K562 (cell line): ENCODE data around the gene ARMC9. TPM values are rescaled to one million over a fixed set of nuclear protein-coding genes. Genes with fewer than 3 reads are reported as not detected.

Source experiments
- ATAC-seq: fragments of 200-7000 bp; cut with Tn5 transposase; 3 replicates; pipeline ENCODE4 v1.9.1; 2020; ENCODE audit warnings: moderate library complexity
- BruUV-seq: library from RNA; stranded (reverse); fragments of 400-500 nt; replicated peaks from 2 replicates; lab custom pipeline; 2021; lab: Mats Ljungman, UMichigan
- CTCF ChIA-PET: fragments of 300-600 bp; formaldehyde crosslinking; extraction: SDS; loops from one replicate; lab custom pipeline; 2021; ENCODE audit warnings: low intra/inter-chr PET ratio; lab: Yijun Ruan, JAX
- POLR2A ChIA-PET: fragments of 300-600, 350-650 bp; sonication (Branson Sonifier 250); formaldehyde crosslinking; extraction: SDS; loops from one replicate; lab custom pipeline; 2021; ENCODE audit warnings: antibody characterized with exemption, inconsistent platforms; lab: Yijun Ruan, JAX
- DNase-seq, 4 experiments: peaks; one replicate each; pipeline versions ENCODE4 v3.0.0 to v3.0.0-alpha.2; 2011 to 2018; ENCODE audit warnings: low spot score in 3 of 4, mixed read lengths in 3 of 4; ENCODE audit errors: extremely low read depth in 1 of 4
- FAIRE-seq: peaks from 2 replicates; lab custom pipeline; 2011; peaks lifted over from hg19 to GRCh38; lab: Jason Lieb, UNC
- H2AFZ ChIP-seq: 2 replicates; pipeline ENCODE4 v1.6.0; 2011; ENCODE audit warnings: low read depth, low read length, control low read depth, inconsistent platforms
- H3K27ac ChIP-seq: fragments of 200-600 bp; 3 replicates; pipeline ENCODE4 v1.8.0; 2011; ENCODE audit warnings: low read depth, mild to moderate bottlenecking, control low read depth, inconsistent platforms, low read length, moderate library complexity, mixed read lengths; ENCODE audit errors: extremely low read depth
- H3K27me3 ChIP-seq, 2 experiments: fragments of 300-600 bp in 1 of 2; 2 replicates in 1 of 2; 3 replicates in 1 of 2; pipeline versions ENCODE4 v1.6.0 to v1.8.0; 2011; ENCODE audit warnings: inconsistent platforms in 2 of 2, low read length in 2 of 2, mild to moderate bottlenecking in 1 of 2, mixed read lengths in 1 of 2, moderate library complexity in 1 of 2; ENCODE audit not compliant: control insufficient read depth in 2 of 2, insufficient read depth in 2 of 2
- H3K36me3 ChIP-seq: fragments of 300-600 bp; 3 replicates; pipeline ENCODE4 v1.8.0; 2011; ENCODE audit warnings: mild to moderate bottlenecking, low read length, inconsistent platforms; ENCODE audit not compliant: control insufficient read depth, insufficient read depth
- H3K4me1 ChIP-seq, 2 experiments: fragments of 200-600 bp in 1 of 2; replicated peaks in 1 of 2; 2 replicates in 1 of 2; 3 replicates in 1 of 2; pipeline versions ENCODE4 v1.5.1 to v1.8.0; 2011; ENCODE audit warnings: inconsistent platforms in 2 of 2, low read length in 2 of 2, mild to moderate bottlenecking in 1 of 2, mixed read lengths in 1 of 2, moderate library complexity in 1 of 2; ENCODE audit not compliant: control insufficient read depth in 2 of 2, insufficient read depth in 2 of 2
- H3K4me2 ChIP-seq: 2 replicates; pipeline ENCODE4 v1.6.1; 2011; ENCODE audit warnings: low read length, control low read depth, inconsistent platforms, mixed read lengths; ENCODE audit not compliant: insufficient read depth
- H3K4me3 ChIP-seq: fragments of 200-600 bp; sonication (generic), shearing (Covaris generic); 2 replicates; pipeline ENCODE4 v1.5.1; 2016; ENCODE audit warnings: control low read depth, inconsistent platforms
- H3K79me2 ChIP-seq: fragments of 200-600 bp; 3 replicates; pipeline ENCODE4 v1.8.0; 2011; ENCODE audit warnings: low read length, inconsistent platforms; ENCODE audit not compliant: control insufficient read depth, insufficient read depth
- H3K9ac ChIP-seq, 2 experiments: 2 replicates each; pipeline versions ENCODE4 v1.6.0 to v1.6.1; 2011; ENCODE audit warnings: low read depth in 2 of 2, low read length in 2 of 2, control low read depth in 1 of 2, inconsistent platforms in 1 of 2, mild to moderate bottlenecking in 1 of 2, mixed read lengths in 1 of 2; ENCODE audit not compliant: insufficient read depth in 1 of 2
- H3K9me1 ChIP-seq: one replicate; pipeline ENCODE4 v1.6.0; 2011; ENCODE audit warnings: inconsistent platforms, mild to moderate bottlenecking, low read length, moderate library complexity; ENCODE audit not compliant: control insufficient read depth, insufficient read depth
- H3K9me3 ChIP-seq: replicated peaks from 2 replicates; pipeline ENCODE4 v1.5.1; 2011; ENCODE audit warnings: low read depth, low read length, inconsistent platforms; ENCODE audit not compliant: control insufficient read depth, insufficient read depth
- H4K20me1 ChIP-seq: replicated peaks from 2 replicates; pipeline ENCODE4 v1.6.1; 2011; ENCODE audit warnings: low read length, inconsistent platforms, mixed read lengths; ENCODE audit not compliant: control insufficient read depth, insufficient read depth
- FOSL1 ChIP-seq: fragments of 200-800 bp; sonication (Bioruptor generic); conservative IDR thresholded peaks from 2 replicates; pipeline ENCODE4 v1.6.1; 2016; ENCODE audit warnings: missing genetic modification characterization, missing compliant biosample characterization
- HMGXB4 ChIP-seq: sonication (generic); formaldehyde crosslinking; IDR thresholded peaks from 2 replicates; pipeline ENCODE4 v1.8.1; 2023; ENCODE audit warnings: mild to moderate bottlenecking, missing genetic modification reagents
- JUN ChIP-seq, 2 experiments: sonication (generic) in 1 of 2; formaldehyde crosslinking in 1 of 2; IDR thresholded peaks; 2 replicates each; pipeline versions ENCODE4 v1.6.1 to v1.8.0; 2012 to 2022; ENCODE audit warnings: borderline replicate concordance in 2 of 2, mild to moderate bottlenecking in 2 of 2, improper control_type of control experiment in 1 of 2, low read depth in 1 of 2, low read length in 1 of 2, missing genetic modification reagents in 1 of 2
- JUND ChIP-seq, 2 experiments: IDR thresholded peaks; 2 replicates in 1 of 2; 3 replicates in 1 of 2; pipeline ENCODE4 v1.6.1; 2011; ENCODE audit warnings: borderline replicate concordance in 2 of 2, low read depth in 2 of 2, low read length in 2 of 2, improper control_type of control experiment in 1 of 2, missing biosample characterization in 1 of 2, missing genetic modification characterization in 1 of 2, missing genetic modification reagents in 1 of 2
- KLF13 ChIP-seq: fragments of 450-650 bp; IDR thresholded peaks from 2 replicates; pipeline ENCODE4 v1.6.1; 2016; ENCODE audit warnings: missing genetic modification characterization, low read depth, mild to moderate bottlenecking, missing compliant biosample characterization, moderate library complexity, borderline replicate concordance
- SPI1 ChIP-seq: IDR thresholded peaks from 2 replicates; pipeline ENCODE4 v1.6.1; 2011; ENCODE audit warnings: low read depth, low read length, control low read depth, borderline replicate concordance
- SREBF2 ChIP-seq: sonication (generic); formaldehyde crosslinking; IDR thresholded peaks from 2 replicates; pipeline ENCODE4 v1.4.0; 2020; ENCODE audit warnings: mild to moderate bottlenecking, missing genetic modification reagents
- TBP ChIP-seq: optimal IDR thresholded peaks from 2 replicates; pipeline ENCODE3; 2011; ENCODE audit warnings: low read depth, low read length, improper control_type of control experiment
- YY1 ChIP-seq, 3 experiments: IDR thresholded peaks; 2 replicates each; pipeline ENCODE4 v1.6.1; 2011; ENCODE audit warnings: low read length in 2 of 3, mild to moderate bottlenecking in 2 of 3, moderate library complexity in 2 of 3, borderline replicate concordance in 1 of 3, control low read depth in 1 of 3, low read depth in 1 of 3; ENCODE audit not compliant: insufficient read depth in 3 of 3, insufficient replicate concordance in 2 of 3, control insufficient read depth in 1 of 3, insufficient read length in 1 of 3; ENCODE audit errors: extremely low read depth in 1 of 3
- ZFP30 ChIP-seq: fragments of 250-450 bp; sonication (Bioruptor Pico); IDR thresholded peaks from 2 replicates; pipeline ENCODE4 v1.8.0; 2022; ENCODE audit warnings: moderate library complexity, mild to moderate bottlenecking, inconsistent platforms, borderline replicate concordance
- ZNF316 ChIP-seq: fragments of 450-650 bp; IDR thresholded peaks from 2 replicates; pipeline ENCODE4 v1.6.1; 2016
- WGBS: fragments of 100-300 bp; shearing (Covaris generic); methylation state at CpG from one replicate; pipeline ENCODE4 v1.1.6; 2016; ENCODE audit warnings: low coverage, mixed read lengths; ENCODE audit not compliant: insufficient coverage; ENCODE audit errors: missing lambda C conversion rate; 5-methylcytosine and 5-hydroxymethylcytosine counted together
- in situ Hi-C: fragments of 300-500 bp; cut with MboI; formaldehyde crosslinking; loops from 4 replicates; pipeline ENCODE4 v1.15.0; 2018; ENCODE audit warnings: inconsistent platforms, mixed read lengths
- intact Hi-C: fragments of 100-400 bp; cut with micrococcal nuclease; formaldehyde crosslinking; loops from 2 replicates; pipeline ENCODE4 v1.14.2; 2022
- polyA plus RNA-seq, 8 experiments: library from polyadenylated mRNA; depleted of rRNA in 4 of 8; stranded (reverse) in 5 of 8; unstranded in 3 of 8; fragments of >200 nt; fragmentation: Nextera tagmentation in 2 of 8; fragmentation: Illumina TruSeq in 1 of 8; extraction: Ambion mirVana in 2 of 8; extraction: Trizol in 1 of 8; gene quantifications; 2 replicates each; pipeline versions ENCODE4 v1.2.1 to v1.2.3, GENCODE V29; 2011 to 2014; ENCODE audit warnings: inconsistent platforms in 1 of 8, missing spikeins in 1 of 8
- total RNA-seq, 7 experiments: library from RNA; depleted of rRNA in 6 of 7; stranded (reverse); fragments of >200 nt in 6 of 7; fragmentation: Illumina TruSeq in 2 of 7; extraction: Trizol in 2 of 7; gene quantifications; 2 replicates each; pipeline versions ENCODE4 v1.2.1 to v1.2.3, GENCODE V29; 2011 to 2021; ENCODE audit warnings: low replicate concordance in 1 of 7
- TF ChIP-seq, protein P1 (sequence below), 2 experiments: fragments of 450-650 bp in 1 of 2; sonication (generic) in 1 of 2; formaldehyde crosslinking in 1 of 2; IDR thresholded peaks in 1 of 2; conservative IDR thresholded peaks in 1 of 2; 2 replicates each; pipeline versions ENCODE4 v1.6.1 to v1.8.1; 2016 to 2023; ENCODE audit warnings: mild to moderate bottlenecking in 2 of 2, moderate library complexity in 2 of 2, inconsistent platforms in 1 of 2, missing genetic modification reagents in 1 of 2

ARMC9 gene
- total and polyA plus RNA-seq, 9 of the 15 experiments (the other 6 are each of a cell fraction or from before 2014, with no cell fraction given): 0.36 to 2.3 (median 1.1) TPM

DNA sequence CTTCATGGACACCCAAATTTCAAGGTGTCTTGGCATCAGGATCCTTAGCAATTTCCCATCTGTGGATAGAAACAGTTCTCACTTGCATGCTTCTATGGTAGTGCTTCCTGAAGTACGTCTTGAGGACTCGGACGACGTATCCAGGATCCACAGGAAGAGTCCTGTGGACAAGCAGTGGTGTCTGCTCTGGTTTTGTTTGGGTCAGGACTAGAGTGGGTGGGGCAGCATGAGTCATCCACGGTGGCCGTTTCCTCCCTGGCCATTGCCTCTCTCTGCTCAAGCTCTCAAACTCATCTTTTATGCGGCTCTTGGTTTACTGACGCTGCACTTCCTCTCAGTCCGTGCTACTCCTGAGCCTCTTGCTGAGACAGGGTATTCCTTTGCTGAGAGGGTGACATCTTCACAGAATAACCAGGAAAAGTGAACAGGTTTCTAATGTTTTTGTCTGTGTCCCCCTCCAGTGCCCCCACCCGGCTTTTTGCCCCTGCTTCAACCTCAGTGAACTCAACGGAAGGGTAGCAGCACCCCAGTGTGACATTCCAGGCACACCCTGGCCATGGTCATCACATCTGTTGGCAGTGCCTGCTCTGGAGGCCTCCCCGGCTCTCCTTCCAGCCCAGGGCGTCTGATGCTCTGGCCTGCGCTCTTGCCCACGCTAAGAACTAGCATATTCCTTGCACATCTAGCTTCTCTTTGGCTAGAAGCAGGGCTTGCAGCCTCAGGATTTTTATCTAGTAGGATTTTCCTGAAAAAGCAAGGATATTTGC is 62.2 kb downstream of the ARMC9 start:
- Histone ChIP-seq H3K9ac (no peak overlapping the region), H3K9me3 (no peaks in the 10 kb centered on the region), H3K4me2 (no peak overlapping the region), H3K9me1 (no peaks in the 10 kb centered on the region), H3K36me3 (no peaks in the 10 kb centered on the region), H3K27ac (no peak overlapping the region), H3K79me2 (no peaks in the 10 kb centered on the region), H3K4me1 (no peaks in the 10 kb centered on the region; a peak in 3 of 5 replicates), H3K27me3 (peaks cover 9 to 43% of the 10 kb centered on the region in 2 experiments; a peak in 4 of 5 replicates), H2AFZ (no peak overlapping the region), H3K4me3 (no peak overlapping the region), H4K20me1 (0 out of 2 replicates have a peak, but pooled peaks cover 4% of the 10 kb centered on the region)
- 6% methylated on average over 13 of the region's 15 CpGs for WGBS
- TF ChIP-seq JUN (IDR thresholded peaks at IDR 0.05; ENCODE audit: borderline replicate concordance, low read depth, low read length): 0 out of 2 replicates have a peak, but pooled peaks have one; percentile 24
- TF ChIP-seq JUN (CRISPR knock-in tag; IDR thresholded peaks at IDR 0.05; ENCODE audit: borderline replicate concordance): no peak
- TF ChIP-seq, protein P1, sequence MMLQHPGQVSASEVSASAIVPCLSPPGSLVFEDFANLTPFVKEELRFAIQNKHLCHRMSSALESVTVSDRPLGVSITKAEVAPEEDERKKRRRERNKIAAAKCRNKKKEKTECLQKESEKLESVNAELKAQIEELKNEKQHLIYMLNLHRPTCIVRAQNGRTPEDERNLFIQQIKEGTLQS (IDR thresholded peaks at IDR 0.05): peak; percentile 71
- TF ChIP-seq, protein P1 (CRISPR knock-in tag; conservative IDR thresholded peaks at IDR 0.05): no peak
- no peak for TF ChIP-seq HMGXB4 (CRISPR knock-in tag)
- TF ChIP-seq KLF13 (tag): peak; percentile 29; the same call in 1 of the 2 replicates
- 0 out of 2 replicates have a peak, but pooled peaks have one; percentile 38 for TF ChIP-seq FOSL1 (tag)
- TF ChIP-seq TBP: no peak
- TF ChIP-seq ZNF316: peak; percentile 33; the same call in 1 of the 2 replicates
- no peak for TF ChIP-seq SREBF2 (CRISPR knock-in tag)
- TF ChIP-seq ZFP30: no peak
- peak; percentile 89 for TF ChIP-seq JUND (IDR thresholded peaks at IDR 0.05; ENCODE audit: borderline replicate concordance, low read depth, low read length)
- peak; percentile 87; the same call in 2 of the 3 replicates for TF ChIP-seq JUND (tag; IDR thresholded peaks at IDR 0.05; ENCODE audit: borderline replicate concordance, low read depth, low read length)
- no peak for TF ChIP-seq YY1 (IDR thresholded peaks at IDR 0.05; ENCODE audit: borderline replicate concordance in 1 of 3, control insufficient read depth in 1 of 3, extremely low read depth in 1 of 3, insufficient read depth in 3 of 3, insufficient read length in 1 of 3, insufficient replicate concordance in 2 of 3, low read depth in 1 of 3, low read length in 2 of 3)
- TF ChIP-seq SPI1: peak; percentile 49; the same call in 1 of the 2 replicates
- DNase-seq (peak; percentile 26 to 44 (median 32)), ATAC-seq (peak; percentile 70), FAIRE-seq (no peak)
- POLR2A ChIA-PET: interaction anchor here (0.6 kb wide), 2 partner anchors 8 to 200 kb away, joined by 3 to 4 read pairs; no protein-coding TSS in a partner anchor
- in situ Hi-C loops: no loop called here
- CTCF ChIA-PET: no interaction called here
- BruUV-seq: no TSS peak
- intact Hi-C loops: no loop called here
